ENCODE data around the gene RABGAP1. TPM values are rescaled to one million over a fixed set of nuclear protein-coding genes. Genes with fewer than 3 reads are reported as not detected.

Gene RABGAP1
- total RNA-seq, 2 experiments from 2014 or later, result 20.6 to 24.9 TPM

- H3K36me3 ChIP-seq (ENCODE audit: insufficient read depth, low read length), result peaks cover 58% of the 10 kb centered on the region
- no peak overlapping the region for H3K27ac ChIP-seq (ENCODE audit: low read depth in 1 of 2, low read length in 2 of 2)
- H3K4me3 ChIP-seq (ENCODE audit: low read length), result no peak overlapping the region
- no peaks in the 10 kb centered on the region for H3K27me3 Mint-ChIP-seq
- no peaks in the 10 kb centered on the region for H3K9me3 ChIP-seq (ENCODE audit: control insufficient read depth in 1 of 2, insufficient read depth in 1 of 2, low read length in 2 of 2)
- no peak for DNase-seq
- H3K36me3 Mint-ChIP-seq (ENCODE audit: low read depth), result peaks cover 95% of the 10 kb centered on the region
- H3K4me1 Mint-ChIP-seq (ENCODE audit: low read depth), result no peaks in the 10 kb centered on the region
- CTCF ChIA-PET, result no interaction called here
- no peak for ATAC-seq (ENCODE audit: poor library complexity)
- H3K27ac Mint-ChIP-seq, result no peak overlapping the region
- H3K4me1 ChIP-seq (ENCODE audit: insufficient read depth, low read length), result no peaks in the 10 kb centered on the region
- intact Hi-C loops (cut with DNase I, micrococcal nuclease), result no loop called here
- POLR2A ChIA-PET, result no interaction called here
- H3K4me3 Mint-ChIP-seq, result no peak overlapping the region
- no peaks in the 10 kb centered on the region for H3K27me3 ChIP-seq (ENCODE audit: control insufficient read depth in 1 of 2, insufficient read depth in 2 of 2, low read length in 2 of 2)
- TF ChIP-seq CTCF (IDR thresholded peaks at IDR 0.05), result no peak
- no peaks in the 10 kb centered on the region for H3K9me3 Mint-ChIP-seq
Measured at GRCh38 chr9:123099042-123099441, 158.2 kb downstream of the RABGAP1 start.

- CTCF ChIA-PET, result interaction anchor here (0.8 kb wide), 1 partner anchor 250 kb away, joined by 4 read pairs; no protein-coding TSS in a partner anchor
- Mint-ChIP-seq H3K36me3 (ENCODE audit: low read depth) (peaks cover 96% of the 10 kb centered on the region), H3K27me3 (no peaks in the 10 kb centered on the region), H3K4me3 (no peak overlapping the region), H3K9me3 (no peaks in the 10 kb centered on the region), H3K27ac (no peak overlapping the region), H3K4me1 (ENCODE audit: low read depth) (no peaks in the 10 kb centered on the region)
- TF ChIP-seq CTCF (IDR thresholded peaks at IDR 0.05), result no peak
- ATAC-seq (ENCODE audit: poor library complexity) (no peak), DNase-seq (no peak)
- Histone ChIP-seq H3K9me3 (ENCODE audit: control insufficient read depth in 1 of 2, insufficient read depth in 1 of 2, low read length in 2 of 2) (no peaks in the 10 kb centered on the region), H3K4me1 (ENCODE audit: insufficient read depth, low read length) (no peaks in the 10 kb centered on the region), H3K27me3 (ENCODE audit: control insufficient read depth in 1 of 2, insufficient read depth in 2 of 2, low read length in 2 of 2) (no peaks in the 10 kb centered on the region), H3K36me3 (ENCODE audit: insufficient read depth, low read length) (peaks cover 57% of the 10 kb centered on the region), H3K4me3 (ENCODE audit: low read length) (no peak overlapping the region), H3K27ac (ENCODE audit: low read depth in 1 of 2, low read length in 2 of 2) (no peak overlapping the region)
- POLR2A ChIA-PET, result interaction anchor here (0.7 kb wide), 1 partner anchor 13 kb away, joined by 3 read pairs; no protein-coding TSS in a partner anchor
- intact Hi-C loops (cut with DNase I, micrococcal nuclease), result no loop called here
Measured at GRCh38 chr9:123099548-123099947, 158.7 kb downstream of the RABGAP1 start.

- Histone ChIP-seq H3K36me3 (ENCODE audit: insufficient read depth, low read length) (peaks cover 46% of the 10 kb centered on the region), H3K27ac (ENCODE audit: low read depth in 1 of 2, low read length in 2 of 2) (no peak overlapping the region), H3K9me3 (ENCODE audit: control insufficient read depth in 1 of 2, insufficient read depth in 1 of 2, low read length in 2 of 2) (no peaks in the 10 kb centered on the region), H3K27me3 (ENCODE audit: control insufficient read depth in 1 of 2, insufficient read depth in 2 of 2, low read length in 2 of 2) (no peaks in the 10 kb centered on the region), H3K4me1 (ENCODE audit: insufficient read depth, low read length) (no peaks in the 10 kb centered on the region), H3K4me3 (ENCODE audit: low read length) (no peak overlapping the region)
- H3K27me3 Mint-ChIP-seq, result no peaks in the 10 kb centered on the region
- H3K4me1 Mint-ChIP-seq (ENCODE audit: low read depth), result no peaks in the 10 kb centered on the region
- POLR2A ChIA-PET, result no interaction called here
- TF ChIP-seq CTCF (IDR thresholded peaks at IDR 0.05), result no peak
- no peak overlapping the region for H3K4me3 Mint-ChIP-seq
- no peaks in the 10 kb centered on the region for H3K9me3 Mint-ChIP-seq
- DNase-seq, result peak in 1 of 14 experiments; percentile 12
- H3K36me3 Mint-ChIP-seq (ENCODE audit: low read depth), result peaks cover 87% of the 10 kb centered on the region
- CTCF ChIA-PET, result interaction anchor here (1.9 kb wide), 1 partner anchor 247 kb away, joined by 8 read pairs; no protein-coding TSS in a partner anchor
- intact Hi-C loops (cut with DNase I, micrococcal nuclease), result loop anchor here (5.0 kb wide), 1 partner anchor 250 kb away; no protein-coding TSS in a partner anchor
- ATAC-seq (ENCODE audit: poor library complexity), result no peak
- H3K27ac Mint-ChIP-seq, result peak overlapping the region; percentile 55
Measured at GRCh38 chr9:123102375-123103113, 161.7 kb downstream of the RABGAP1 start.
